Left ventricle myocardium superior (tissue), 1 donor: ENCODE data around the gene MAG. TPM values are rescaled to one million over a fixed set of nuclear protein-coding genes. Genes with fewer than 3 reads are reported as not detected.

Experiments used
- ATAC-seq: fragments of 200-7000 bp; cut with Tn5 transposase; one replicate; pipeline ENCODE4 v1.9.1; 2020; ENCODE audit warnings: mild to moderate bottlenecking, moderate library complexity
- DNase-seq: peaks from one replicate; pipeline ENCODE4 v3.0.0-alpha.2; 2020
- intact Hi-C: fragments of 100-400 bp; cut with micrococcal nuclease; formaldehyde crosslinking; loops from one replicate; pipeline ENCODE4 v1.11.0; 2022
- total RNA-seq: library from RNA; stranded (reverse); fragmentation: NEBNext Ultra II Directional; extraction: Animal tissue kit (Norgen Biotek cat#: 25700); gene quantifications from one replicate; pipeline ENCODE4 v1.2.1, GENCODE V29; 2021
- donor health status: DM: no; HTN: yes; CAD: no; lungs with severe emphysema.

MAG gene
- total RNA-seq, 1 donor from 2014 or later: not detected

DNA sequence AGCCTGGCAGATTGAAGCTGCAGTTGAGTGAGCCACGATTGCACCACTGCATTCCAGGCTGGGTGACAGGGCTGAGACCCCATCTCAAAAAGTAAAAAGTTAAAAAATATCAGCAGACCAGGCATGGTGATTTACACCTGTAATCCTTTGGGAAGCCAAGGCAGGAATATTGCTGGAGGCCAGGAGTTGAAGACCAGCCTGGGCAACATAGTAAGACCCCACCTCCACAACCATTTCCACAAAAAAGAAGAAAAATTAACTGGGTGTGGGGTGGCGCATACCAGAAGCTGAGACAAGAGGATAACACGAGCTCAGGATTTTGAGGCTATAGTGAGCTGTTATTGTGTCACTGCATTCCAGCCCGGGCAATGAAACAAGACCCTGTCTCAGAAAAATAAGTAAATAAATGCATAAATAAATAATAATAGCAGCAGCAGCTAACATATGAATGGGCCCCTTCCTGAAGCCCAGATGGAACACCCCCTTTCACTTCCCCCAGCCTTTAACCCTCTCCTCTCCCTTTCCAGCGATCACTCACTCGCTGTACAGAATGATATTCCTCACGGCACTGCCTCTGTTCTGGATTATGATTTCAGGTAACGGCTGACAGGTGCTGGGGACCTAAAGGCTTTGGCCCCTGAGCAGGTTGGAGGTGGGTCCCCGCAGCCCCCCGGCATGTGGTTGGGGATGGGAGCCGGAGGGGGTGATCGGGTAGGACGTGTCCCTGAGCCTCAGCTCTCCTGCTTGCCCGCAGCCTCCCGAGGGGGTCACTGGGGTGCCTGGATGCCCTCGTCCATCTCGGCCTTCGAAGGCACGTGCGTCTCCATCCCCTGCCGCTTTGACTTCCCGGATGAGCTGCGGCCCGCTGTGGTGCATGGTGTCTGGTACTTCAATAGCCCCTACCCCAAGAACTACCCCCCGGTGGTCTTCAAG lies 3.2 kb downstream of the MAG start:
- DNase-seq (no peak), ATAC-seq (no peak)
- intact Hi-C loops: no loop called here

DNA sequence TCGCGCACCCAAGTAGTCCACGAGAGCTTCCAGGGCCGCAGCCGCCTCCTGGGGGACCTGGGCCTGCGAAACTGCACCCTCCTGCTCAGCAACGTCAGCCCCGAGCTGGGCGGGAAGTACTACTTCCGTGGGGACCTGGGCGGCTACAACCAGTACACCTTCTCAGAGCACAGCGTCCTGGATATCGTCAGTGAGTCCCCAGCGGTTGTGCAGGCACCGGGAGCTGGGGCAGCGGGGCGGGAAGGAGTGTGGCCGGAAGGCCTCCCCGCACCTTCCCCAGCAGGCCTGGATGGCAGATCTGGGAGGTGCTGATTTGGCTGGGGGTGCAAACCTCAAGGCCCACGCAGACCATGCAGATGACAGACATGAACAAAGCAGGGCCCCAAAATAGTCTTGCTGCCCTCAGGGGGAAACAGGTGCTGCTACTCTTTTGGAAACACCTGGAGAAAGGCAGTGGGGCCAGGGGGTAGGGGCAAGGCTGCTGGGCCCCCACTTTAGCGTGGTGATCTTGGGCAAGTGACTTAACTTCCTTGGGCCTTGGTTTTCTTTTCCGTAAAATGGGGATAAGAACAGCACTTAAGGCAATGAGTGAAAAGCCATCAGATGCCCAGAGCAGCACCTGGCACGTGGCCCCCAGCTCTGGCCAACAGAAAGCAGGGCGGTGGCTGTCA lies 4.0 kb downstream of the MAG start:
- no peak for ATAC-seq
- no peak for DNase-seq
- intact Hi-C loops: no loop called here

DNA sequence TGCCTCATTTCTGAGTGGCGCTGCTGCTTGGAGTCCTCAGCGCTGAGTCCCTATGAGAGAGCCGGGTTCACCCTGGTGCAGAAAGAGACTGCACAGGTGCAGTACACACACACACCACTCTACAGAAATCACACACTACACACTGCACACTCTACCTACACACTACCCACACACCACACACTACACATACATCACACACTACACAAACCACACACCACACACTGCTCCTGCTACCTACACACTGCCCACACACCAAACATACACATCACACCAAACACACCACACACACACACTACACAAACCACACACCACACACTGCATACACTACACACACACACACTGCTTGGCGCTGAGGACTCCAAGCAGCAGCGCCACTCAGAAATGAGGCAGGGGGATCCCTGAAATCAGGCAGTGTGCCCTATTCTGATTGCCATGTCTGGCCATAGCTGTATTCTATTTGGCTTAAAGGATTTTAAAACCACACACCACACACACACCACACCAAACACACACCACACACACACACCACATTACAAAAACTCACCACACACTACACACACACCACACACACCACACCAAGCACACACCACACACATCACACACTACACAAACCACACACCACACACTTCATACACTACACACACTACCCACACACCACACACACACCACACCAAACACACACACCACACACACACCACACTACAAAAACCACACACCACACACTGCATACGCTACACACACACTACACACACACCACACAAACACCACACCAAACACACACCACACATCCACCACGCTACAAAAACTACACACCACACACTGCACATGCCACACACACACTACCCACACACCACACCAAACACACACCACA lies 4.9 kb downstream of the MAG start:
- no peak for ATAC-seq
- no peak for DNase-seq
- intact Hi-C loops: no loop called here

DNA sequence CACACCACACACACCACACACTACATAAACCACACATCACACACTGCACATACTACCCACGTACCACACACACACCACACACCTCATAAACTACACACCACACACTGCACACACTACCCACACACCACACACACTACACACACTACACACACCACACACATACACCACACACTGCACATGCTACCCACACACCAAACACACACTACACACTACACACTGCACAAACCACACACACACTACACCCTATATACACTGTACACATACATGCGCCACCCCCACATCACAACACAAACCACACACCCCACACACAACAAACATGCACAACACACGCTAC lies 5.5 kb downstream of the MAG start:
- intact Hi-C loops: no loop called here
- ATAC-seq: no peak
- no peak for DNase-seq

DNA sequence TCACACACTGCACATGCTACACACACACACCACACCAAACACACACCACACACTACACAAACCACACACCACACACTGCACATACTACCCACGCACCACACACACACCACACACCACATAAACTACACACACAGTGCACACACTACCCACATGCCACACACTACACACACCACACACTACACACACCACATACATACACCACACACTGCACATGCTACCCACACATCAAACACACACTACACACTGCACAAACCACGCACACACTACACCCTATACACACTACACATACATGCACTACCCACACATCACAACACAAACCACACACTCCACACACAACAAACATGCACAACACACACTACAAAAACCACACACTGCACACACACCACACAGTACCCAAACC lies 6.0 kb downstream of the MAG start:
- no peak for ATAC-seq
- intact Hi-C loops: no loop called here
- no peak for DNase-seq

DNA sequence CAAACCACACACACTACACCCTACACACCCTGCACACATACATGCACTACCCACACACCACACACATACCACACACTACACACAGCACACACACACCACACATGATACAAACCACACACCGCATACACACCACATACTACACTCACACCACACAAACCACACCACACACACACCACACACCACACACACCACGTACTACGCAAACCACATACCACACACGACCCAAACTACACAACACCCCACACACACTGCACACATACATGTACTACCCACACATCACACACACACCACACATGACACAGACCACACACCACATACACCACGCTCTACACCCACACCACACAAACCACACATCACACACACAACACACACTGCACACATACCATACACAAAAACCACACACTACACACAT lies 6.6 kb downstream of the MAG start:
- no peak for ATAC-seq

DNA sequence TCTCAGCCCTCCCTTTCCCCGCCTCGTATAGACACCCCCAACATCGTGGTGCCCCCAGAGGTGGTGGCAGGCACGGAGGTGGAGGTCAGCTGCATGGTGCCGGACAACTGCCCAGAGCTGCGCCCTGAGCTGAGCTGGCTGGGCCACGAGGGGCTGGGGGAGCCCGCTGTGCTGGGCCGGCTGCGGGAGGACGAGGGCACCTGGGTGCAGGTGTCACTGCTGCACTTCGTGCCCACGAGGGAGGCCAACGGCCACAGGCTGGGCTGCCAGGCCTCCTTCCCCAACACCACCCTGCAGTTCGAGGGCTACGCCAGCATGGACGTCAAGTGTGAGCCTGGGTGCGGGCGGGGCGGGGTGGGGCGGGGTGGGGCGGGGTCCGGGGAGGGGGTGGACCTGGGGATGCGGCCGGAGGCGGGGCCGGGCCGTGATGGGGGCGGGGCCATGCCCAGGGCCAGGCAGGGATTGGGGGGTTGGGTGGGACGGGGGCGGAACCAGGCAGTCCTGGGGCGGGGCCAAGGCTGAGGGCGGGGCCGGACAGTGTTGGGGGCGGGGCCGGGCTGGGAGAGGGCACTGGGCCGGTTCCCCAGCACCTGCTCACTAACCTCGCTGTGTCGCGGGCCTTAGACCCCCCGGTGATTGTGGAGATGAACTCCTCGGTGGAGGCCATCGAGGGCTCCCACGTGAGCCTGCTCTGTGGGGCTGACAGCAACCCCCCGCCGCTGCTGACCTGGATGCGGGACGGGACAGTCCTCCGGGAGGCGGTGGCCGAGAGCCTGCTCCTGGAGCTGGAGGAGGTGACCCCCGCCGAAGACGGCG lies 7.8 kb downstream of the MAG start:
- DNase-seq (no peak), ATAC-seq (no peak)

More for the DNA sequence above, 6.6 kb downstream of the MAG start:
- no peak for DNase-seq
- intact Hi-C loops: no loop called here

DNA sequence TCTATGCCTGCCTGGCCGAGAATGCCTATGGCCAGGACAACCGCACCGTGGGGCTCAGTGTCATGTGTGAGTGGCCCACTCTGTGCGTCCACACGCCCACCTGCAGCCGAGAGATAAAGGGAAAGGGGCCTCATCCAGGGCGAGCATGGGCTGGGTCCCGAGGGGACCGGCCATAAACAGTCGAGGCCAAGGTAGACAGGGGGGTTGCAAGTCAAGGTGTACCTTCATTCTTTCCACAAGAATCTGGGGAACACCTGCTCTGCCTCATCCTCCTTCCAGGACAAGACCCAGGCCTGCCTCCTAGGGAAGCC lies 8.3 kb downstream of the MAG start:
- no peak for DNase-seq
- no peak for ATAC-seq
- intact Hi-C loops: no loop called here

More for the DNA sequence above, 7.8 kb downstream of the MAG start:
- intact Hi-C loops: no loop called here

DNA sequence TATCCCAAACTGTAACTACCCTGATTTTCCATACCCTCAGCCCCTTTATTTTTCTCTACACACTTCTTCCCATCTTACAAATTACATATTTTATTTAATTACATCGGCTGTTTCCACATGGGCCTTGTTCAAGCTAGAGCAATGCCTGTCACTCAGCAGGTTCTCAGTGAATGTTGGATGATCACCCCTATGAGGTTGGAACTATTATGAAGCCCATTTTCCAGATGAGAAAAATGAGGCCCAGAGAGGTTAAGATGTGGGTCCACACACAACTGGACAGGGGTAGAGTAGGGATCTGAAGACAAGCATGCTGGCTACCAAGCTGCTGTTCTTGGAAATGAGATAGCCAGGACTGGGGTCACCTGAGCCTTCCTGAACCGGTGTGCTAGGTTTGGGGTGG lies 10.0 kb downstream of the MAG start:
- DNase-seq (no peak), ATAC-seq (no peak)
- intact Hi-C loops: no loop called here

DNA sequence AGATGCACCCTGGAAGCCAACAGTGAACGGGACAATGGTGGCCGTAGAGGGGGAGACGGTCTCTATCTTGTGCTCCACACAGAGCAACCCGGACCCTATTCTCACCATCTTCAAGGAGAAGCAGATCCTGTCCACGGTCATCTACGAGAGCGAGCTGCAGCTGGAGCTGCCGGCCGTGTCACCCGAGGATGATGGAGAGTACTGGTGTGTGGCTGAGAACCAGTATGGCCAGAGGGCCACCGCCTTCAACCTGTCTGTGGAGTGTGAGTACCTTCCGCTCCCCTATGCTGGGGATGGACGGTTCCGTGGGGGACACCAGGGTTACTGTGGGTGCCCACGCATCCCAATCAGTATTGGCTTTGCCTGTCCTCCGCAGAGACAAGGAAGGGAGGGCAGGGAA lies 10.5 kb downstream of the MAG start:
- intact Hi-C loops: no loop called here
- ATAC-seq: no peak
- DNase-seq: no peak

DNA sequence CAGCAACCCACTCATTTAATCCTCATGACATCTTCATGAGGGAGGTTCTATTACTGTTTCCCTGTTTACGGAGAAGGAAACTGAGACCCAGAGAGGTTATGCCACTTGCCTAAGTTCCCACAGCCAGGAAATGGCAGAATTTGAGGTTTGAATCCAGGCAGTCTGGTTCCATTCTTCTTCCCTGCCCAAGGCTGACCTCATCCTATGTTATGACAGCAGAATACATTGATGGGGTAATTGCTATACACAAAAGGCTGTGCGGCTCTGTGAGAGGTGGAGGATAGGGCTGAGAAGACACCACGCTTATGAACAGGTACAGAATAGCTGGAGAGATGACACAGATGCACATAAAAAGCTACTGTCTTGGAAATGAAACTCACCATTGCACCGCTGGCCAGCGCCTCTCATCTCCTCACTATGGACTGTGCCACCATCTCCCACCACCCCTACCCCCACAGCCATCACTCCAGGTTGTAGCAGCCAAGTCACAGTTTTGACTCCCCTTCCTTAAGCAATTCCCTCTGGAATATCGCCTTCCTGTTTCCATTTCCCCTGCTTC lies 11.5 kb downstream of the MAG start:
- ATAC-seq (no peak), DNase-seq (no peak)
- intact Hi-C loops: no loop called here

DNA sequence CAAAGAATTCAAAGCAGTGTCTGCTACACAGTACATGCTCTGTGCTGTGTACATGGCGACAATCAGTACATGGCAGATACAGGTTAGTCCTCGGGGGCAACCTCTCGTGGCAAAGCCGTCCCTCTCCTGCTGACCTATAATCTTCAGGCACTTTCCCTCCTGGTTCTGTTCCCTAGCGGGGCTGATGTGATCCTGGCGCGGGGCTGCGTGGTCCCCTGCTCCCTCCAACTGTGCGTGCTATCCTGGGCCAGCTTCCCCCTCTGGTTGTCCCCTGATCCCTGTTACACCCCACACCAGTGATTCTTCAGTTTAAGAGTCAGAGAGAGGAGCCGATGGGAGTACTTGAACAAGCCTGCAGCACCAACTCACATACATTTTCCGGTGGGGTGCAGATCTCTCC lies 12.1 kb downstream of the MAG start:
- DNase-seq: no peak
- intact Hi-C loops: no loop called here
- no peak for ATAC-seq

DNA sequence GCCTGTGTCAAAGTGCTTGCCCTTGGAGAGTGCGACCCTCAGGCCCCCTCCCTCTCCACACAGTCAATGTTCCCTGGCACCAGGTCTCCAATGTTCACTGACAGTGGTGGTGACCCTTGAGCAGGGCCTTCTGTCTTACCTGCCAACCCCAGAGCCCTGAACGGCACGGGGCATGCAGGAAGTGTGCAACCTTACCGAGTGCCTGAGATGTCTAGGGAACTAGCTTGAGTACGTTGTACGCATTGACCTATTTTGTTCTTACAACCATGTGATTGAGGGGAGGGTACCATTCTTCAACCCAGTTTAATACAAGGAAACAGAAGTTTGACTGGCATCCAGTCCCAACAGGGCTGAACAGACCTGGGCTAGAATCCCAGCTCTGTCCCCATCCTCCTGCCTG lies 13.2 kb downstream of the MAG start:
- intact Hi-C loops: no loop called here
- DNase-seq: no peak

DNA sequence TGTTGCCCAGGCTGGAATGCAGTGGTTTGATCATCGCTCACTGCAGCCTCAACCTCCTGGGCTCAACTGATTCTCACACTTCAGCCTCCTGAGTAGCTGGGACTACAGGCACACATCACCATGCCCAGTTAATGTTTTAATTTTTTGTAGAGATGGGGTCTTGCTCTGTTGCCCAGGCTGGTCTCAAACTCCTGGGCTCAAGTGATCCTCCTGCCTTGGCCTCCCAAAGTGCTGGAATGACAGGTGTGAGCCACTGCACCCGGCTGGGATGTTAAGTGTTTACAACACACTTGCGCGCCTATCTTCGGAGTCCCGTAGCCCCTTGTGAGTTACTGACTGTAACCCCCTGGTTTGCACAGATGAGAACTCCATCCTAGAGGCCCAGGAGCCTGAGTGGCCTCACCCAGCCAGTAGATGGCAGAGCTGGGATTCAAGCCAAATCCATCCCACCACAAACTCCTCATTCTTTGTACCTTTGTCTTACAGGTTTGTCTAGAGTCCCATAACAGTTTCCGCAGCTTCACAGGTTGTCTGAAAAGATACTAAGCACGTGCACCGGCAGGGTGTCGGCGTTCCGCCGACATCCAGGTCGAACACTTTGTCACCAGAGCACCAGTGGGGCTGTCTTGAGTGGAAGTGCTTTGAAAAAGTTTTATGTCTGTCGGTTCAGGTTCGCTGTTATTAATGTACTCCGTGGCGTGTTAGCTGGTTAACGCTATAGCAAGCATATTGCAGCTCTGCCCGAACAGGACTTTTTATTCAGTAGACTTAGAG lies 14.7 kb downstream of the MAG start:
- intact Hi-C loops: no loop called here
- DNase-seq: no peak
- ATAC-seq: no peak

More for the DNA sequence above, 13.2 kb downstream of the MAG start:
- ATAC-seq: no peak

DNA sequence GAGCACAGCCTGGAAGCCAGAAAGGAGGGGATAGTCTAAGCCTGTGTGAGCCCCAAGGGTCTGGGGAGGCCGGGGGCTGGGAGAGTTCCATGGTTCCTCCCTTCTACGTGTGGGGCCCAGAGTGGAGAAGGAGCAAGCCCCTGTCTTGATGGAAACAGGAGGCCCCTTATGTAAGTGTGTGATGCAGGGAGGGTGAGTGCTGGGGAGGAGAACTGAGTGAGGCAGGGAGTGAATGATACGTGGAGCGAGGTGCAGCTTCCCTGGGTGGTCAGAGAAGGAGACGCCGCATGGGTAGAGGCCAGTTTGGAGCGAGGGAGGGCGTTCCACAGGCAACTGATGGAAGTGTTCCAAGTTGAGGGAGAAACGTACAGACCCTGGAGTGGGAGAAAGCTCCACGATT lies 16.0 kb downstream of the MAG start:
- ATAC-seq (no peak), DNase-seq (no peak)
- intact Hi-C loops: no loop called here

DNA sequence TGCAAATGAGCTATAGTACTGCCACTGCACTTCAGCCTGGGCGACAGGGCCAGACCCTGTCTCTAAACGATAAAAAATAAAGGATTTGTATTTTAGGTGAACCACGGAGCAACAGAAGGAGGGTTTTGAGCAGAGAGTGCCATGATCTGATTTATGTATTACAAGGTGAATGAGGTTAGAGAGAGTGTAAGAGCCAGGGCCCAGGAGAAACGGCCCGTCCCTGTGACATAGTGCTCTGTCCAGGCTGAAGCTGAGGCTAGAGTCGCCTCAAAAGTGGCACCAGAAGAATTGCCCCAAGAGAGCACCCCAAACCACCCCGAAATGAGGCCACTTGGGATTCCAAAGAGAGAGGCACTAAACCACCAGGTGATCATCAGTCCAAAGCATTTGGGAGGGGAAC lies 16.9 kb downstream of the MAG start:
- ATAC-seq: no peak
- no peak for DNase-seq
- intact Hi-C loops: no loop called here

DNA sequence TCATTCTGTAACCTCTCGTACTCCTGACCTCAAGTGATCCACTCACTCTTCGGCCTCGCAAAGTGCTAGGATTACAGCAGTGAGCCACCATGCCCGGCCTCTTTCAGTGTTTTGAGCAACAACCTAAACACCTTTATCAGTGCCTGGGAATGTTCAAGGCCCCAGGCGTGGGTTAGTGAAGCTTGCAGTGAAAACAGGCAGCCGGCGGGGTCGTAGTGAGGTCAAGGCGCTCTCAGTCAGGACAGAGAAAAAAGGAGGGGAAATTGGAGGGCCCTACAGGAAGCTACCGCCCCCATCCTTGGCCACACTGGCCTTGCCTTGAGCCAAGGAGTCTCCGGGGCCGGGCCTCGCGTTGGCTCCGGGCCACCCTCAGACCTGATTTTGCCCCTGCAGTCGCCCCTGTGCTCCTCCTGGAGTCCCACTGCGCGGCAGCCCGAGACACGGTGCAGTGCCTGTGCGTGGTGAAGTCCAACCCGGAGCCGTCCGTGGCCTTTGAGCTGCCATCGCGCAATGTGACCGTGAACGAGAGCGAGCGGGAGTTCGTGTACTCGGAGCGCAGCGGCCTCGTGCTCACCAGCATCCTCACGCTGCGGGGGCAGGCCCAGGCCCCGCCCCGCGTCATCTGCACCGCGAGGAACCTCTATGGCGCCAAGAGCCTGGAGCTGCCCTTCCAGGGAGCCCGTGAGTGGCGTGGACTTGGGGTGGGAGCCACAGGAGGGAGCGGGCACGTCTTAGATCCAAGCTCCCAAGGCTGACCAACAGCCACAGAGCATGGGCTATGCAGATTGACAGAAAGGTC lies 17.7 kb downstream of the MAG start:
- intact Hi-C loops: no loop called here
- DNase-seq (no peak), ATAC-seq (no peak)

DNA sequence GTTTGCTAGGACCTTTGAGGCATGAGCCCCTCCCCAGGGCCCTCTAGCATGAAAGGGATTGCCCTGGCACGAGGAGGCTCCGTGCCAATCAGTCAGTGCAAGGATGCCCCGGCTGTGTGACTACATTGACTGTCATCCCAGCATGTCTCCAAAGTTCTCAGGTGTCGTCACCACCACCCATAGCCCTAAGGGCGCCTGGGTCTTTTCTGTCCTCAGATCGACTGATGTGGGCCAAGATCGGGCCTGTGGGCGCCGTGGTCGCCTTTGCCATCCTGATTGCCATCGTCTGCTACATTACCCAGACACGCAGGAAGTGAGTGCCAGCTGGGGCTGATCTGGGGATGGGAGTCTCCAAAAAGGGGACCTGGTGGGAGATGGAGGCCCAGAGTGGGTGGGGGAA lies 18.4 kb downstream of the MAG start:
- DNase-seq (no peak), ATAC-seq (no peak)
- intact Hi-C loops: no loop called here
